Measurements from ENCODE around the gene DNAH1.

DNAH1 gene

GRCh38 chr3:52352566-52352965 lies 36.4 kb downstream of the DNAH1 start:
- Histone ChIP-seq H3K27ac (ENCODE audit: low read depth, low read length) (no peak overlapping the region), H3K4me1 (ENCODE audit: control insufficient read depth, insufficient read depth, low read length) (peaks cover 3% of the 10 kb centered on the region; the same call in 1 of the 2 replicates), H3K4me3 (ENCODE audit: low read depth, low read length) (no peak overlapping the region), H3K9ac (ENCODE audit: low read length) (no peak overlapping the region), H3K27me3 (ENCODE audit: control insufficient read depth, insufficient read depth, low read length) (no peaks in the 10 kb centered on the region), H3K36me3 (ENCODE audit: control insufficient read depth, insufficient read depth, low read length) (no peaks in the 10 kb centered on the region), H3K9me3 (ENCODE audit: control insufficient read depth, insufficient read depth, low read depth, low read length) (no peaks in the 10 kb centered on the region)

GRCh38 chr3:52353291-52353855 lies 37.3 kb downstream of the DNAH1 start:
- Histone ChIP-seq H3K4me3 (ENCODE audit: low read depth, low read length) (no peak overlapping the region), H3K36me3 (ENCODE audit: control insufficient read depth, insufficient read depth, low read length) (no peaks in the 10 kb centered on the region), H3K27me3 (ENCODE audit: control insufficient read depth, insufficient read depth, low read length) (no peaks in the 10 kb centered on the region), H3K9ac (ENCODE audit: low read length) (no peak overlapping the region), H3K4me1 (ENCODE audit: control insufficient read depth, insufficient read depth, low read length) (peaks cover 3% of the 10 kb centered on the region; the same call in 1 of the 2 replicates), H3K27ac (ENCODE audit: low read depth, low read length) (no peak overlapping the region), H3K9me3 (ENCODE audit: control insufficient read depth, insufficient read depth, low read depth, low read length) (no peaks in the 10 kb centered on the region)

- H3K9ac ChIP-seq (ENCODE audit: low read length) = no peak overlapping the region
- H3K27me3 ChIP-seq (ENCODE audit: control insufficient read depth, insufficient read depth, low read length) = no peaks in the 10 kb centered on the region
- H3K4me1 ChIP-seq (ENCODE audit: control insufficient read depth, insufficient read depth, low read length) = peaks cover 3% of the 10 kb centered on the region; the same call in 1 of the 2 replicates
- no peaks in the 10 kb centered on the region for H3K36me3 ChIP-seq (ENCODE audit: control insufficient read depth, insufficient read depth, low read length)
- H3K4me3 ChIP-seq (ENCODE audit: low read depth, low read length) = no peak overlapping the region
- no peak overlapping the region for H3K27ac ChIP-seq (ENCODE audit: low read depth, low read length)
- H3K9me3 ChIP-seq (ENCODE audit: control insufficient read depth, insufficient read depth, low read depth, low read length) = no peaks in the 10 kb centered on the region
Measured at GRCh38 chr3:52354676-52355075, 38.6 kb downstream of the DNAH1 start.

- H3K27me3 ChIP-seq (ENCODE audit: control insufficient read depth, insufficient read depth, low read length) = no peaks in the 10 kb centered on the region
- no peaks in the 10 kb centered on the region for H3K9me3 ChIP-seq (ENCODE audit: control insufficient read depth, insufficient read depth, low read depth, low read length)
- no peak overlapping the region for H3K4me3 ChIP-seq (ENCODE audit: low read depth, low read length)
- H3K36me3 ChIP-seq (ENCODE audit: control insufficient read depth, insufficient read depth, low read length) = no peaks in the 10 kb centered on the region
- H3K27ac ChIP-seq (ENCODE audit: low read depth, low read length) = no peak overlapping the region
- no peak overlapping the region for H3K9ac ChIP-seq (ENCODE audit: low read length)
- H3K4me1 ChIP-seq (ENCODE audit: control insufficient read depth, insufficient read depth, low read length) = peaks cover 3% of the 10 kb centered on the region; the same call in 1 of the 2 replicates
Measured at GRCh38 chr3:52355526-52355925, 39.4 kb downstream of the DNAH1 start.

- no peak overlapping the region for H3K27ac ChIP-seq (ENCODE audit: low read depth, low read length)
- peaks cover 3% of the 10 kb centered on the region; the same call in 1 of the 2 replicates for H3K4me1 ChIP-seq (ENCODE audit: control insufficient read depth, insufficient read depth, low read length)
- H3K4me3 ChIP-seq (ENCODE audit: low read depth, low read length) = no peak overlapping the region
- no peaks in the 10 kb centered on the region for H3K36me3 ChIP-seq (ENCODE audit: control insufficient read depth, insufficient read depth, low read length)
- no peaks in the 10 kb centered on the region for H3K9me3 ChIP-seq (ENCODE audit: control insufficient read depth, insufficient read depth, low read depth, low read length)
- no peak overlapping the region for H3K9ac ChIP-seq (ENCODE audit: low read length)
- no peaks in the 10 kb centered on the region for H3K27me3 ChIP-seq (ENCODE audit: control insufficient read depth, insufficient read depth, low read length)
Measured at GRCh38 chr3:52356126-52356525, 40.0 kb downstream of the DNAH1 start.

- H3K4me1 ChIP-seq (ENCODE audit: control insufficient read depth, insufficient read depth, low read length) = peaks cover 3% of the 10 kb centered on the region; the same call in 1 of the 2 replicates
- H3K9me3 ChIP-seq (ENCODE audit: control insufficient read depth, insufficient read depth, low read depth, low read length) = no peaks in the 10 kb centered on the region
- no peaks in the 10 kb centered on the region for H3K27me3 ChIP-seq (ENCODE audit: control insufficient read depth, insufficient read depth, low read length)
- no peak overlapping the region for H3K27ac ChIP-seq (ENCODE audit: low read depth, low read length)
- no peak overlapping the region for H3K9ac ChIP-seq (ENCODE audit: low read length)
- no peak overlapping the region for H3K4me3 ChIP-seq (ENCODE audit: low read depth, low read length)
- no peaks in the 10 kb centered on the region for H3K36me3 ChIP-seq (ENCODE audit: control insufficient read depth, insufficient read depth, low read length)
Measured at GRCh38 chr3:52357151-52358080, 41.3 kb downstream of the DNAH1 start.

GRCh38 chr3:52358362-52358940 lies 42.3 kb downstream of the DNAH1 start:
- H3K27me3 ChIP-seq (ENCODE audit: control insufficient read depth, insufficient read depth, low read length) = no peaks in the 10 kb centered on the region
- H3K4me1 ChIP-seq (ENCODE audit: control insufficient read depth, insufficient read depth, low read length) = no peaks in the 10 kb centered on the region
- H3K9ac ChIP-seq (ENCODE audit: low read length) = no peak overlapping the region
- H3K4me3 ChIP-seq (ENCODE audit: low read depth, low read length) = no peak overlapping the region
- no peak overlapping the region for H3K27ac ChIP-seq (ENCODE audit: low read depth, low read length)
- H3K9me3 ChIP-seq (ENCODE audit: control insufficient read depth, insufficient read depth, low read depth, low read length) = no peaks in the 10 kb centered on the region
- no peaks in the 10 kb centered on the region for H3K36me3 ChIP-seq (ENCODE audit: control insufficient read depth, insufficient read depth, low read length)

GRCh38 chr3:52359116-52359855 lies 43.2 kb downstream of the DNAH1 start:
- Histone ChIP-seq H3K9ac (ENCODE audit: low read length) (no peak overlapping the region), H3K36me3 (ENCODE audit: control insufficient read depth, insufficient read depth, low read length) (no peaks in the 10 kb centered on the region), H3K27me3 (ENCODE audit: control insufficient read depth, insufficient read depth, low read length) (no peaks in the 10 kb centered on the region)

GRCh38 chr3:52361011-52361410 lies 44.9 kb downstream of the DNAH1 start:
- Histone ChIP-seq H3K36me3 (ENCODE audit: control insufficient read depth, insufficient read depth, low read length) (no peaks in the 10 kb centered on the region), H3K9ac (ENCODE audit: low read length) (no peak overlapping the region), H3K27ac (ENCODE audit: low read depth, low read length) (no peak overlapping the region), H3K27me3 (ENCODE audit: control insufficient read depth, insufficient read depth, low read length) (no peaks in the 10 kb centered on the region), H3K4me1 (ENCODE audit: control insufficient read depth, insufficient read depth, low read length) (no peaks in the 10 kb centered on the region), H3K4me3 (ENCODE audit: low read depth, low read length) (no peak overlapping the region), H3K9me3 (ENCODE audit: control insufficient read depth, insufficient read depth, low read depth, low read length) (no peaks in the 10 kb centered on the region)

More at GRCh38 chr3:52359116-52359855, 43.2 kb downstream of the DNAH1 start:
- Histone ChIP-seq H3K4me3 (ENCODE audit: low read depth, low read length) (no peak overlapping the region), H3K9me3 (ENCODE audit: control insufficient read depth, insufficient read depth, low read depth, low read length) (no peaks in the 10 kb centered on the region), H3K27ac (ENCODE audit: low read depth, low read length) (no peak overlapping the region), H3K4me1 (ENCODE audit: control insufficient read depth, insufficient read depth, low read length) (no peaks in the 10 kb centered on the region)

GRCh38 chr3:52361454-52361853 lies 45.3 kb downstream of the DNAH1 start:
- no peaks in the 10 kb centered on the region for H3K27me3 ChIP-seq (ENCODE audit: control insufficient read depth, insufficient read depth, low read length)
- H3K27ac ChIP-seq (ENCODE audit: low read depth, low read length) = no peak overlapping the region
- H3K9ac ChIP-seq (ENCODE audit: low read length) = no peak overlapping the region
- no peak overlapping the region for H3K4me3 ChIP-seq (ENCODE audit: low read depth, low read length)
- no peaks in the 10 kb centered on the region for H3K36me3 ChIP-seq (ENCODE audit: control insufficient read depth, insufficient read depth, low read length)
- H3K4me1 ChIP-seq (ENCODE audit: control insufficient read depth, insufficient read depth, low read length) = no peaks in the 10 kb centered on the region
- no peaks in the 10 kb centered on the region for H3K9me3 ChIP-seq (ENCODE audit: control insufficient read depth, insufficient read depth, low read depth, low read length)
